Panc1 (cell line): ENCODE data around the gene SUGCT.

Source experiments
- POLR2AphosphoS5 ChIP-seq: IDR thresholded peaks from 2 replicates; pipeline ENCODE4 v1.6.1; 2012; ENCODE audit warnings: mild to moderate bottlenecking, low read depth, low read length, moderate library complexity
- TF ChIP-seq, protein P1 (sequence below): fragments of 450-650 bp; IDR thresholded peaks from 2 replicates; pipeline ENCODE4 v1.5.1; 2017; ENCODE audit warnings: mild to moderate bottlenecking

DNA sequence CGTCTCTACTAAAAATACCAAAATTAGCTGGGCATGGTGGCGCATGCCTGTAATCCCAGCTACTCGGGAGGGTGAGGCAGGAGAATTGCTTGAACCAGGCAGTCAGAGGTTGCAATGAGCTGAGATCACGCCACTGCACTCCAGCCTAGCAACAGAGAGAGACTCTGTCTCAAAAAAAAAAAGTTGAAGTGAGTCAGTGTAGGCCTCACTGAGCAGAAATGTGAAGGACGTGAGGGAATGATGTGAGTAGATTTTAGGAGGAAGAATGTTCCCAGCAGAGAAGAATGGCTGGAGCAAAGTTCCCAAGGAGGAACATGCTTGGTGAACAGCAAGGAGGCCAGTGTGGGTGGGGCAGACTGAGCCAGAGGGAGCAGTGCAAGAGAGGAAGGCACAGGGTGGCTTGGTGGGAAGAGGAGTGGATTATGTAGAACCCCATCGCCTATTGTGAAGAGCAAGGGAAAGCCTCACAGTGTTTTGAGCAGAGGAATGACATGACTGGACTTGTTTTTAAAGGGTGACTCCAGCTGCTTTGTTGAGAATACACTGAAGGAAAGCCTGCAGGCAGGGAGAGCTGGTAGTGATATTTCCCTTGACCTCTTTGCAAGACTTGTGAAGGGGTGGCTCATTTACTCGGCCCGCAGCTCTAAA lies 708.7 kb downstream of the SUGCT start:
- TF ChIP-seq, protein P1, sequence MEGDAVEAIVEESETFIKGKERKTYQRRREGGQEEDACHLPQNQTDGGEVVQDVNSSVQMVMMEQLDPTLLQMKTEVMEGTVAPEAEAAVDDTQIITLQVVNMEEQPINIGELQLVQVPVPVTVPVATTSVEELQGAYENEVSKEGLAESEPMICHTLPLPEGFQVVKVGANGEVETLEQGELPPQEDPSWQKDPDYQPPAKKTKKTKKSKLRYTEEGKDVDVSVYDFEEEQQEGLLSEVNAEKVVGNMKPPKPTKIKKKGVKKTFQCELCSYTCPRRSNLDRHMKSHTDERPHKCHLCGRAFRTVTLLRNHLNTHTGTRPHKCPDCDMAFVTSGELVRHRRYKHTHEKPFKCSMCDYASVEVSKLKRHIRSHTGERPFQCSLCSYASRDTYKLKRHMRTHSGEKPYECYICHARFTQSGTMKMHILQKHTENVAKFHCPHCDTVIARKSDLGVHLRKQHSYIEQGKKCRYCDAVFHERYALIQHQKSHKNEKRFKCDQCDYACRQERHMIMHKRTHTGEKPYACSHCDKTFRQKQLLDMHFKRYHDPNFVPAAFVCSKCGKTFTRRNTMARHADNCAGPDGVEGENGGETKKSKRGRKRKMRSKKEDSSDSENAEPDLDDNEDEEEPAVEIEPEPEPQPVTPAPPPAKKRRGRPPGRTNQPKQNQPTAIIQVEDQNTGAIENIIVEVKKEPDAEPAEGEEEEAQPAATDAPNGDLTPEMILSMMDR: no peak
- TF ChIP-seq POLR2AphosphoS5: no peak
